ENCODE data around the gene BCAS1.

BCAS1 gene

DNA sequence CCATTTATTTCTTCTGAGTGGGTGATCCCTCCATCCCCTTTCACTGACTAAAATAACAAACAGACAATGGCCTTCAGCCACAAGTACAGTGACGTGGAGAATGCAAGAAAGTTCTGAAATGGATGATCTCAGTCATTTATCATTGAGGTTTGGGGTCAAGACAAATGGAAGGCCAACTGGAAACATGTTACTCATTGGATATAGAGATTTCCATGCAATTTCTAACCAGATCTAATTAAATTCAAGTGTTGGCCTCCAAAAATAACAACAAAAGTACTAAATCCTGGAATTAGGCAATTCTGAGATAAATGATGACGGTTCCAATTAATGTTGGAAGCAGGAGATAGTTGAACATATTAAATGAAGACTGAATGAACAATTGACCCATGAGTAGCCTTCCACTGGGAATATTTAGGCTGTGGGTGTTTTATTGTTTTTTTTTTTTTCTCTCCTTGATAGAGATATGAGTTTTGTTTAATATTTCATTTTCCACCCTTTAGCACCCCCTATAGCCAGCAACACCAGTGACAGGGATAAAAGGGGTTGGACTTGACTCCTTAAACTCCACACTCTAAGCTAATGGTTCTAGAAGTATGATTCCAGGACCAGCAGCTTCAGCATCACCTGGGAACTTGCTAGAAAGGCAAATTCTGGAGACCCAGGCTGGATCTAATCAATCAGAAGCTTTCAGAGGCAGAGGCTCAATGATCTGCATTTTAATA lies 112.8 kb downstream of the BCAS1 start:
- no peak for DNase-seq

DNA sequence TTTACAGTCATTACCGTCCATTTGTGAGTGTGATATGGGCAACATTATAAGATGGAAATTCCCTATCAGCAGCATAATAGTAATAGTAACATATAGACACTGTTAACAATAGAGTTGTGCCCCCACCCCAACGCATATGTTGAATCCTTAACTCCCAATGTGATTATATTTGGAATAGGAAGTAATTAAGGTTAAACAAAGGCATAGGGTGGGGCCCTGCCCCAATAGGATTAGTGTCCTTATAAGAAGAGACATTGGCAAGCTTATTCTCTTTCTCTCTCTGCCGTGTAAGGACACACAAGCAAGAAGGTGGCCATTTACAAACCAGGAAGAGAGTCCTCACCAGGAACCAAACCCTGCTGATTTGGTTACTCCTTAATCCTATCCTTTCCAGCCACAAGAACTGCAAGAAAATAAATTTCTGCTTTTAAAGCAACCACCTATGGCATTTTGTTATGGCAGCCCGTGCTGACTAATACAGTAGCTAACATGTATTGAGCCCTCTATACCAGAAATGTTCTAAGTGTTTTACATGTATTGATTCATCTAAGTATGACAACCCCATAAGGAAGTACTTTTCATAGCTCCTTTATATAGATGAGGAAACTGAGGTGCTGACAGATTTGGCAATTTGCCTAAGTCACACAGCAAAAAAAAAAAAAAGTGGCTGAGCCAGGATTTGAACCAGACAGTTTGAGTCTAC lies 114.2 kb downstream of the BCAS1 start:
- no peak for DNase-seq

DNA sequence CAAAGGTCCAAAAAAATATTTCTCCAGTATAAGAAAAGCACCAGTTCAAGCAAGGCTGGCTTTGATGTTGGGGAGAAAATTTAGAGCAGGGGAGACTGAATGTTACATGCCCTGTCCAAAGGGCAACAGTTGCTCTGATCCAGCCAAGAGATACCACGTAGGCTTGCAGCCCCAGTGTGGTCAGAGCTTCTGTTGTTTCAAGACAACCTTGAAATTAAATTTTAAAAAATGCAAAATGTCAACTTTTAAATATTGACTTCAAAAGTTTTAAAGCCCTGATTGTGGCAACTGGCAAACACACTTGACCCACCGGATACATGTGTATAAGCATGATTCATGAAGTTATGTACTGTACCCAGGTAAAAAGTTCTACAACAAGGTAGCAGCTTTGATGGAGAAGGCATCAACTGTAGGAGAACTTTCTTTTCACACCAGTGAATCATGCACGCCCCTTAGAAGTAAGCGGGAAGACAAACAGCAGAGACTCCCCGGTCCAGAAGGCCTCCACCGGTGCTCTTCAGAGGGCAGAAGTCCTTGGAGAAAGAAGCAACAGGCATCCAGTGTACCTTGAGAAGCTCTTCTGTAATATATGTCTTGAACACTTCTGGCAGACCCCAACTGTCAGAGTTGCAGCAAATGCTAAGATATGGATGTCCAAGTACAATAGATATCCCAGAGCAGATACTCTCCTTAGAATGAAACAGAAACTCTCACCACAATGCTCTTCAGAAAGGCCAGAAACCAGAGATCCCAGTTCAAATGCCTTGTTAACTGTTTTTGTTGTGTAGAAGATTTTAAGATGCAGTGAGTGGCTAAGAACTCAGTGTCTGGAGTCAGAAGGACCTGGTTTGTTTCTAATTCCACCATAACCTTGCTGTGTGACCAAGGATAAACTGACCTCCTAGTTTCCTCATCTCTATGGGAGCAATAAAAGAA lies 115.4 kb downstream of the BCAS1 start:
- no peak for DNase-seq

DNA sequence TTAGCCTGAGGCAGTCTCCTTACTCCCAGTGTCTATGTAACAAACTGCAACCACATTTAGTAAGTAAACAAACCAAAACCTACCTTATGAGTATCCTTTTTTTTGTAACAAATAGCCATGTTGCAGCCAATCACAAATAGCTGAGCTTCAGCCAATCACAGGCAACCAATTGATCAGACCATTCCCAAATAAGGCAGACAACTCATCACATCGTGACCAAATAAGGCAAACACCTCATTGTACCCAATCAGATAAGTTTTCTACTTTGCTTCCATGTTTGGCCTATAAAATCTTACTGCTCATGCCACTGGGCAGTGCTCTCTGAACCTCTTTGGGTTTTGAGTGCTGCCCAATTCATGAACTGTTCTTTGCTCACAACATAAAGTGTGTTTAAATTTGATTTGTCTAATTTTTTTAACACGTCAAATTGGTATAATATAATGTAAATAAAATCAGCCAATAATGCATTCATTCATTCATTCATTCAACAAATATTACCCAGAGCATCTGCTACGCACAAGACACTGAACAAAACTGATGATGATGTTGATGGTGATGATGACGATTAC lies 117.8 kb downstream of the BCAS1 start:
- no peak for DNase-seq

- DNase-seq, result no peak
Observed at GRCh38 chr20:53950578-53950977, 119.8 kb downstream of the BCAS1 start.

GRCh38 chr20:53950031-53950430 lies 120.4 kb downstream of the BCAS1 start:
- DNase-seq, result no peak

DNA sequence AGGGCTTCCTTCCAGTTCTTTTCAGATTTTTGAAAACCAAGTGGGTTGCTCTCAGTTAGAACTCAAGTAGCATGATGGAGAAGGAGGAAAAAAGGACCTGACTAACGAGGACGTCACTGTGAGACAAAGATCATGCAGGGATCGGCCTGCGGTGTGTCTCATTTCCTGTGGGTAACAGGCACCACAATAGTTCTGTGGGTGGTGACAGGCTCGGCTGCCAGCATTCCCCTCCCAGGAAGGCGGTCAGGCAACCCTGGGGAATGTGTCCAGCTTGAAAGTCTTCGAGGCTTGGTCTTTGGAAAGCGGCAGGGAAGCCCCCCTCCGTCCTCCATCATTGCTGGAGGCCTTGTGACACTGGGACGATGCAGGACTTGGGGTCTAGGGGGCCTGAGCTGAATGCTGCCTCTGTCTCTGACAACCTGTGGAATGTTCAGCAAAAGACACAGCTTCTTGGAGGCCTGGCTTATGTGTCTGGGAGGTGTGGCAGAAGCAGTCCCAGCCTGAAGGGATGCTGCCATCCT lies 121.0 kb downstream of the BCAS1 start:
- peak; percentile 71 to 79 for DNase-seq

DNA sequence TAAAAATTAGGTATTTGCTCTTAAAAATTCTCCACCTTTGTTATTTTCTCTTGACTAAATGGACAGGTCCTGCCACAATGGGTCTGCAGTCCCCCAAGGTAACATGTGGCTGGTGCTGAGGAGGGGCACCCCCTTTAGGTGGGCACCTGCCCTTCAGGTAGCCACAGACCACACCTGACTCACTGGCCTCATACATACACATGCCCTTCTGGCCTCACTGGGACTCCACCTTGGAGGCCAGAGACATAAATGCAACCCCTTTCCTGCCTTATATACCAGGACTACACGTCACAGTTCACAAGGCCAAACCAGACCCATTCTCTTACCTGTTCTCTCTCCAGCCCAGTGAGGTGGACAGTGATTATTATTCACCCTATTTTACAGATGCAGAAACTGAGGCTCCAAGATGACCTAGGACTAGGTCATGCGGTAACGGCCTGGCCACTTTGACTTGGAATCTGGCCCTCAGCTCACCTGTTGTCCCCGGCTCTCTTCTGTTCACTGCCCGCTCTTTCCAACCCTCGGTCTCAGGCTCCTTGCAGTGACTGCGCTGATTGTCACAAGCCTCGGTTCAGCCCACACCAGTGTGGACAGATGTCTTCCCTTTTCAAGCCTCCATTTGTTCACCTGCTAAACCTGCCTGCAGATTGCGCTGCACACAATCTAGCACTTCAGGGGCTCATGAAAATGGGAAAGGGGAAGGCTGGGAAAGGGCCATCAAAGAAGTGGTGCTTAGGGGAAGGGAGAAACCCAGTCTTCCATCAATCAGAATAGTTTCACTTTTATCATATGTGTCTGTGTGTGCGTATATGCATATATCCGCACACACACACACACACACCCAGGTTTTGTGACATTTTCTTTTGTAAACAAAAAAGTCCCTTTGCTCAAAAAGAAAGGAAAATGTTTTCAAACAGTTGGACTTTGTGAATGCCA lies 121.7 kb downstream of the BCAS1 start:
- DNase-seq, result no peak

GRCh38 chr20:53947501-53948195 lies 122.7 kb downstream of the BCAS1 start:
- DNase-seq, result no peak

GRCh38 chr20:53946106-53946505 lies 124.3 kb downstream of the BCAS1 start:
- no peak for DNase-seq

GRCh38 chr20:53945478-53945877 lies 124.9 kb downstream of the BCAS1 start:
- DNase-seq, result no peak

GRCh38 chr20:53944796-53945195 lies 125.6 kb downstream of the BCAS1 start:
- DNase-seq, result no peak

- peak; percentile 31 to 43 for DNase-seq
Observed at GRCh38 chr20:53943522-53944291, 126.7 kb downstream of the BCAS1 start.

GRCh38 chr20:53942973-53943372 lies 127.4 kb downstream of the BCAS1 start:
- no peak for DNase-seq

DNA sequence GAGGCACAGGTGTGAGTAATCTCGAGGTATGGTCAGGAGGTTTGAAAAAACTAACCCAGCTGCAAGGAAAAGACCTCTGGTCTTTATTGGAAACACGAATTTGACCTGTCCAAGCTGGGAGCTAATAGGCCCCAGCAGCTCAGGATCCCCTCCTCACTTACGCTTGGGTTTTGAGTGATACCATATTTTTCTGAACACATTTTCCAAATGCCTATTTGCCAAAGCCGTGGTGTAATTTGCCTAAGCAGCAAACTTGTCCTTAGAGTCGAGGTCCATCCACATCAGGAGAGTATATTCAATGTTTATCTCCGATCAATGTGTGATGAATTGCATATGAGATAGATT lies 128.0 kb downstream of the BCAS1 start:
- no peak for DNase-seq

DNA sequence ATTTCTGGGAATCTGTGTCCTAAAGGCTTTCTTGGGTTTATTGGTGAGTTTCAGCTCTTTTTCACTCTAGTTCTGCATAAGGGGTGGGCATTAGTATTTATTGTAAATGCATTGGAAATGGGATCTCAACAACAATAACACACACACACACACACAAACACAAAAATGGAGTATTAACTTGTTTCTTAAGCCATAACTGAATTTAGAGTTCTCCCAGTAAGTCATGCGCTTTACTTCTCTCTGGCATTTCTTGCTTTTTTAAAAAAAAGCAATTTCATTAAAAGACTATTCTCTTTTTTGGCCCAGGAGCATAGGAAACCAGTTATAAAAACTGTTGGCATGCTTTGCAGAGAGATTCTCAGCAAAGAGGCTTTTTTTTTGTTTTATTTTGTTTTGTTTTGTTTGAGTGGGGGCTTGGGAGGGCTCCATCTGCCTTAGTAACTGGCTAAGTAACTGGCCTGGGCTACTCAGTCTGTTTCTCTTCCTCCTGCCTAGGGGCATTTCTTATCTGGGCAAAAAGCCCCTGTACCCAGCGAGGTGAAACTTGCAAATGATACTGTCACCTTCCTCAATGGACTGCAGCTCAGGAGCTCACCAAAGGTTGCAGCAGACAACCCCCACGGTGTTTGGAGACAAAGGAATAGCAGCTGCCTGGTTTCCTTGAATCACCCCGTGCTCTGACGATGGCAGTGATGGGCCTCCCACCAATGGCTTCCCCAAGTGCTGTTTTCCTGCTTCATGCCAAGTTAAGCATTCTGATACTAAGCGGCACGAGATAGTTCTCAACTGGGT lies 128.5 kb downstream of the BCAS1 start:
- DNase-seq, result no peak

- no peak for DNase-seq
Observed at GRCh38 chr20:53940907-53941545, 129.4 kb downstream of the BCAS1 start.

GRCh38 chr20:53940360-53940702 lies 130.1 kb downstream of the BCAS1 start:
- no peak for DNase-seq
